Epithelial cell of proximal tubule (primary cell): ENCODE results near the gene PLA2G2C. TPM values are rescaled to one million over a fixed set of nuclear protein-coding genes. Genes with fewer than 3 reads are reported as not detected.

ENCODE experiments used
- DNase-seq: peaks from one replicate; pipeline ENCODE4 v3.0.0-alpha.2; 2011; ENCODE audit warnings: low read depth
- H3K4me3 ChIP-seq: 2 replicates; pipeline ENCODE4 v1.5.1; 2011; ENCODE audit warnings: low read depth, mild to moderate bottlenecking, low read length
- CTCF ChIP-seq: conservative IDR thresholded peaks from 2 replicates; pipeline ENCODE4 v1.5.1; 2012; ENCODE audit warnings: low read depth, mild to moderate bottlenecking, low read length
- total RNA-seq: library from RNA; depleted of rRNA; stranded (reverse); fragments of >200 nt; gene quantifications from 2 replicates; pipeline ENCODE4 v1.2.3, GENCODE V29; 2015

Gene PLA2G2C
- total RNA-seq, 1 donor from 2014 or later: not detected

DNA sequence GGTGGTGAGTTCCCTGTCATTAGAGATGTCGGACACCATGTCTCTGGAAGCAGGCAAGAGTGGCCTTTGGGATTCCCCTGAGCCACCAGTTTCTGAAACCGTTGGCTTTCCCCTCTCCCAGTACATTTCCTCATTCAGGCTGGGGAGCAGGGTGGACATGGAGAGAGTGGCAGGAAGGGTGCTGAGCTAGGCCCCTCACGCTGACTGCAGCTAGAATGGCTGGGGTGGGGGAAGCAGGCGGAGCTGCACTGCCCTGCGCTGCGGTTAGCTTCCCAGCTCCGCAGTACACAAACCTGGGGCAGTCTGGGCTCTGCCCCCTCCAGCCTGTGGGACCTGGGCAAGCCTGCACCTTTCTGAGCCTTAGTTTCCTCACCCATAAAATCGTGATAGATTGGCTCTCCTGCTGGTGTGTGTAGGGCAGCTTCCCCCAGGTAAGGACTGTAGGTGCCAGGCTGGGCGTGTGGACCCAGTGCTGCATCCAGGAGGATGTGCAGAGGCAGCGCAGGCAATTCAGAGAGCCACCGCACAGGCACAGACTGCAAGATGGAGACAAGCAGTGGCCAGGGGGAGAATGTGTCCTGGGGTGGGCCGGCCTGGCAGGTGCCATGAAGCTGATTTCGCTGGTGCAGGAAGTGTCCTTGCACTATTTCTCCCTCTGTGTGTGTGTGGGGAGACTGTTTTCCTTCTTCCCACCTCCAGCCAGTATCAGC lies 44.2 kb downstream of the PLA2G2C start:
- H3K4me3 ChIP-seq: no peak overlapping the region
- no peak for TF ChIP-seq CTCF
- no peak for DNase-seq

GRCh38 chr1:20141466-20141865 lies 44.9 kb downstream of the PLA2G2C start:
- no peak for DNase-seq
- no peak for TF ChIP-seq CTCF
- no peak overlapping the region for H3K4me3 ChIP-seq

- TF ChIP-seq CTCF: no peak
- no peak overlapping the region for H3K4me3 ChIP-seq
- DNase-seq: no peak
Observed at GRCh38 chr1:20141001-20141400, 45.3 kb downstream of the PLA2G2C start.

- no peak overlapping the region for H3K4me3 ChIP-seq
- no peak for DNase-seq
- no peak for TF ChIP-seq CTCF
Observed at GRCh38 chr1:20139776-20140612, 46.3 kb downstream of the PLA2G2C start.

DNA sequence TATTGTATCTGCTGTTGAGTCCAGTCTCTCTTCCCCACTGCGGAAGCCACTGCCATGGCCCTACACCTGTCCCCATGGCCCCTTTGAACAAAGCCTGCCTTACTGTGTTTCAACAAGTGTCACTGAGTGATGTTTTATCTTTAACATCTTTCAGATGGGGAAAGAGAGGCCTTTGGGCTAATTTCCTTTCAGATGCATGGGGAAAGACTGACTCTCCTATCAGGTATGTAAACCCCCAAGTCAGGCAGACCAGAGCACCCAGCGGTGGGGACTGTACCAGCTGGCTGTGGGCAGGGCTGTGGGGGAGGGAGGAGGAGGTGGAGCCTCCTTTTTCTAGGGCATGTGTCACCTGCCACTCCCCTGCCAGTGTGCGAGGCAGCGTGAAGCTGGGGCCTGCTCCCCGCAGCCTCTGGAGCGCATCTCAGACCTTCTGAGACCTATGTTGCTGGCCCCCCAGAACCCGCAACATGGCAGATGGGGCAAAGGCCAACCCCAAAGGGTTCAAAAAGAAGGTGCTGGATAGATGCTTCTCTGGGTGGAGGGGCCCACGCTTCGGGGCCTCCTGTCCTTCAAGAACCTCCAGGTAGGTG lies 47.3 kb downstream of the PLA2G2C start, which contains the start of gene PLA2G2F:
Gene PLA2G2F (plus strand): TSS at position 363 of the 590 bp plus-strand sequence. CDS start 105 bp downstream, at position 468.
- TF ChIP-seq CTCF: no peak
- no peak within 1 kb of the TSS for H3K4me3 ChIP-seq
- DNase-seq: no peak

- DNase-seq: no peak
Observed at GRCh38 chr1:20138346-20138745, 48.0 kb downstream of the PLA2G2C start.

More at GRCh38 chr1:20138346-20138745, 48.0 kb downstream of the PLA2G2C start:
- H3K4me3 ChIP-seq: no peak overlapping the region
- no peak for TF ChIP-seq CTCF
